NCI-H226 (cell line): Measurements from ENCODE around the gene GLI2.

Experiments used
- DNase-seq: peaks from one replicate; pipeline ENCODE4 v3.0.0-alpha.2; 2015

Gene GLI2

DNA sequence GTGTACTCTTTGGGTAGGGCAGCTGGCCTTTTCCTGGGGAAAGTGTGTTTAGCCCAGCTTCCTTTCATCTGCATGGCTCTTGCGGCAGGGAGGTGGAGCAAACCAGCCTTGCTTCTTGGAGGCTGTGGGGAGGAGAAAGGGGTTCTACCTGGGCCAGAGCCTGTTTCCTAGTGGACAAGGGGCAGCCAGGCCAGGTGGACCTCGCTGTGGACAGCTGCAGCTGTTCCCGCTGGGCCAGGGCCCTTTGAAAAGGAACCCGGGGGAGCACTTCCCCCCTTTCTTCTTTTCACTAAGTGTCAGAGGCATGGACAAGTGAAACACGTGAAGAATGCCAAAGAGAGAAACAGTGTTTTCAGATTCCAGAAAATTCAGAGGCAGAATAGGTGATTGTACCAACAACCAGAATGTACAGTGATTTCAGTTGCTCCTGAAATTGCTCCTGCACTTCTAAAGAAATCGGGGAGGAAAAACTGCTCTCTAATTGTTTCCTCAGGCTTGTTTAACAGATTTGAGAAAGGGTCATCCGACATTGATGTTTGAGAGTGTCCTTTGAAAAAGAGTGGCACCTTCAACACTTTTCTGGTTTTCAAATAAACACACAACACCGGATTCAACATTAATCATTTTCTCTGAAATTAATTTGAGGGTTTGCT, 3.9 kb downstream of the GLI2 start:
- DNase-seq = no peak

DNA sequence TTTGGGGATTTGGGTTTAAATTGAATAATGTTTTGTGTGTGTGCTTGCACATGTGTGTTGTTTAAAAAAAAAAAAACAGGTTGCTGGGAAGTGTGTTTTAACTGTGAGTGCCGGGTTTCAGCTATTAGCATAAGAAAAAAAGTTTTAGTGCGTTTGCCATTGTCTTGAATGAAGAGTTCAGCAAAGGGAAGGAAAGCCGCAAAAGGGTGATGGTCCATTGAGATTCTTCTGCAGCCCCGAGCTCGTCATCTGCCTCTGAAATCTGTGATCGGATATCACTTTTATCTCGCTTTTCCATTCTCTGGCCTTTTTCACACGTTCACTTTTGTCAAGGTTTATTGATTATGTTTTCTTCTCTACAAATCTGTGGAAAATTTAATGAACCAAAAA, 4.7 kb downstream of the GLI2 start:
- DNase-seq = no peak

- DNase-seq = no peak
Measured at GRCh38 chr2:120740765-120741524, 5.3 kb downstream of the GLI2 start.

DNA sequence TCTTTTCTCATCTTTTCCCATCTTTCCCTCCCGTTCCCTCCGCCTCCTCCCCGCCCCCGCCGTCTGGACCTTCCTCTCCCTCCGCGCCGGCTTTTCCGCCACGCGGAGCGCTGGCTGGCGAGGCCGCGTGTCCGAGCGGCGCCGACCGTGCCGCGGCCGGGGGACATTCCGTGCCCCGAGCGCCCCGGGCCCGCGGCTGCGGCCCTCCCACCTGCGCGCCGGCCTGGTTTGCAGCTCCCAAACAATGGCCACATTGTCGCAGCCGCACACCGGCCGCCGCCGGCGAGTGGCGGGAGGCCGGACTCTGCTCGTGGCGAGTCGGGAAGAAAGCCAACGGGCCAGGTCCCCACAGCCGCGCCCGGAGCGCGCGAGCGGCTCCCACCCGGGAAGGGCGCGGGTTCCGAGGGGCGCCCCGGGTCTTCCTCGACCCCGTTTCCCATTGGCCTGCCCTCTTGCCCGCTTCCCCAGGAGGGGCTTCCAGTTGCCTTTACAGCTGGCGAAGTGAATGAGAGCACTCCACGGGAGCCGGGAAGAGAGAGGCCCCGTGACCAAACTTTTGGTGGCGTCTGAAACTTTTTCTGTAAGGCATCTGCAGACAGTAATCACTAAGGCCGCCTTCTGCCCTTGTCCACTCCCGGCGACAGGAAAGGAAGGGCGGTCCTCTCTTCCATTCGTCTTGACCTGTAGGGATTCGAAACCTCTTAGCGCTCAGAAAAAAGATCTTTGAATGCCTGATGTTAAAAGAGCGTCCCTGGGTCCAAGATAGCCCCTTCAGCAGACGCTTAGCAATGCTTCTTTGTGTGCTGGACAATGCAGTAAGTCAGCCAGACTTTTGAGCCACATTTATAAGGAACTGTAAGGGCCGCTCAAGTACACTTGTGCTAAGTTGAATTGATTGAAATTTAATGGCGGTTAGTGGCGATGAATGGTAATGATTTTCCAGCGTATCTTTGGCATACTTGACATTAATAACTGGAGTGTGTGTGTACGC, 6.2 kb downstream of the GLI2 start:
- no peak for DNase-seq

DNA sequence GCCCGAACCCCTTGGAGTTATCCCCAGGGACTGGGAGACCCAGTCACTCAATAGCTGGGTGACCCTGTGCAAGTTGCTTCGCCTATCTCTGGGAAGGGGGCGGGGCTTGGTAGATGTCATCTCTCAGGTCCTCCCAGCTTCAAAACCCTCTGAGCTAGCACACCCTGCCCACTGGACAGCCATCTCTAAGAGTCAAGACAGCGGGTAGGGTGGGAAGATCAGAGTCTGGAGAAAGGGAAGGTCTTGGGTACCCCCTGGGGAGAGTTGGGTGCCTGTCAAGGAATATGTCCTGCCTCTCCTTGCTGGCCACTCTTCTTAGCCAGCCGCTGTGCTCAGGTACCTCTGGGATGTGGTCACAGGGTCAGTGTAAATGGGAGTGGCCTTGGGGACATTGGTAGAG, 8.0 kb downstream of the GLI2 start:
- DNase-seq = no peak

DNA sequence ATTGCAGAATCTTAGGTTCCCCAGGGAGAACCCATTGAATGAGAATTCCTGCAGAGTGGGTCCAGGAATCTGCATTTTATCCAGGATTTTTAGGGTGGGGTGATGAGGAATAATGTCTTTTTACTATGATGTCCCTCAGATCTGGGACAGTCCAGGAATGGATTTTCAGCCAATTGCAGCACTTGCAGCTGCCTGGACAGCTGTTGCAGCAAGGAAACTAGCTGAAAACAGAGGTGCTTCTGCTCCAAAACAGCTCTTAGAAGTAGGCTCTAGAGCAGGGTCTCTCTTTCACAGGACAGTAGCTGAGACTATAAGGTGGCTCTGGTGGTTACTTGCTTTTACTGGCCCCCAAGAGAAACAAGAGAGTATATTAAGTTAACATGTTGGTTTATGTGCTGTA, 9.1 kb downstream of the GLI2 start:
- no peak for DNase-seq

DNA sequence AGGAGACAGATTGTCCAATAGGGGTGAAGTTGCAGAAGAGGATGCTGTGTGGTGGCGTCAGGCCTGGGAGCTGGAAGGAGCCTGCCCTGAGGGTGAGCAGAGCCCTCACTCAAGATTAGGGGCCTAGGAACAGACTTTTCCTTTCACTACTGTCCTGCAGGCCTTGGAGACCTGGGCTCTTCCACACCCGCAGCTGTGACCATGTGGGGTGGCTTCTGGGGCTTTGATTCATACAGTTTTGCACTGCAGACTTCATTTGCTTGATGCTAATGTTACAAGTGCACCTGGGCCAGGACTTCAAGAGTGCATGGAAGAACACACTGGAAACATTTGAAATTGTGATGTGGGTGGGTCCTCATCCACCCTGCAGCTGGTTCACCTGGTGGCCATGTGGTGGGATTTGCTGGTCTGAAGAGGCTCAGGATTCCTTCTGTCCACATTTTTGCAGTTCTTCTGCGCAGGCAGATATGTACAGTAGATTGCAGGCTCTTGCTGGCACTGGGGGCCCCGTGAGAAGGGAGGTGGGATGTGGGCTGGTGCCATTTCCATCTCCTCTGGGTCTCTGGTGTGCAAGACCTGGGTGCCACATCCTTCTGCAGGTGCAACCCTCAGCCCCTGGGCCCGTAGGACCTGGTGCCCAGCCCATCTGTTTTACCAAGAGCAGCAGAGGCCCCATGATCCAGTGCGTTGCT, 9.9 kb downstream of the GLI2 start:
- DNase-seq = no peak

- DNase-seq = no peak
Measured at GRCh38 chr2:120746144-120746543, 10.5 kb downstream of the GLI2 start.

DNA sequence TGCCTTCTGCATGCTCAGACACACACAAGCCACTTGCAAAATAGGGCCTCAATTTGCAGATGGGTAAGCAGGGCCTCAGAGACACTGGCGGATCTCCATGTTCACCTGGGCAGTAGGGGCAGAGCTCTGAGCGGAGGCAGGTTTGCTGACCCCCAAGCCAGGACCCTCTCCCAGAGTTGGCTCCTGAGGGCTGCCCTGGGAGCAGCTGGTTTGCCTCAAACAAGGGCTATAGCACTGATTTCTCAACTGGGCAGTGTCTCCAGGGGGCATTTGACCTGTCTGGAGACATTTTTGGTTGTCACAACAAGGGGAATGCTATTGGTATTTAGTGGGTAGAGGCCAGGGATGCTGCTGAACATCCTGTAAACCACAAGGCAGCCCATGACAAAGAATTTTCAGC, 11.6 kb downstream of the GLI2 start:
- DNase-seq = no peak

DNA sequence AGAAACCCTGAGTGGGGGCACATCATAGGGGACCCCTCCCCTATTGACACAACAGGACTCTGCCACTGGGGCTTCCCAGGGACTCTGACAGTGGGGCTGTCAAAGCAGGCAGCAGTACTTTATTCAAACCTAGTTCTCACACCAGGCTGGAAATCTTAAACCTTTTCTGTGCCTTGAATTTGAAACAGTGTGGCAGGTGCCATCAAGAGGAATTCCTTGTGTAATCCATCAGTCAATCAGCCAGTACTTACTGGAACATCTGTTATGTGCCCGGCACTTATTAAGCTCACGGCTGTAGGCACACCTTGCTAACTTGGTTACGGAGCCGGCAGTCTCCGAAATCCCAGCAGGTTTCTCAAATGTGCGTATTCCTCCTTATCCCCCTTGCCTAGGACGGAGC, 12.0 kb downstream of the GLI2 start:
- no peak for DNase-seq

GRCh38 chr2:120748310-120748709, 12.6 kb downstream of the GLI2 start:
- no peak for DNase-seq

DNA sequence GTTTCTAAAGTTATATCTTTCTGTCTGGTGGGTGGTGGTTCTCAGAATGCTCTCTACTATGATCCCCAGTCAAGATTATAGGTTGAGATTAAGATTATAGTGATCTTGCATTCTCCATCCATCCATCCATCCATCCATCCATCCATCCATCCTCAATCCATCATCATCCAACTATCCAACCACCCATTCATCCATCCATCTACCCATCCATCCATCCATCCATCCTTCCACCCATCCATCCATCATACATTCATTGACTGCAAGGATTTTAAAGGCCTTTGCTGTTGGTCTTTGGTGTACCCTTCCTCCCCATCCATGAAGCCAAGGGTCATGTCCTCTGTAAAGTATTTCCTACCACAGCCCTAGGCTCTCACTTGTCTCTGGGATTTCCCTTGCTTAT, 13.1 kb downstream of the GLI2 start:
- no peak for DNase-seq

DNA sequence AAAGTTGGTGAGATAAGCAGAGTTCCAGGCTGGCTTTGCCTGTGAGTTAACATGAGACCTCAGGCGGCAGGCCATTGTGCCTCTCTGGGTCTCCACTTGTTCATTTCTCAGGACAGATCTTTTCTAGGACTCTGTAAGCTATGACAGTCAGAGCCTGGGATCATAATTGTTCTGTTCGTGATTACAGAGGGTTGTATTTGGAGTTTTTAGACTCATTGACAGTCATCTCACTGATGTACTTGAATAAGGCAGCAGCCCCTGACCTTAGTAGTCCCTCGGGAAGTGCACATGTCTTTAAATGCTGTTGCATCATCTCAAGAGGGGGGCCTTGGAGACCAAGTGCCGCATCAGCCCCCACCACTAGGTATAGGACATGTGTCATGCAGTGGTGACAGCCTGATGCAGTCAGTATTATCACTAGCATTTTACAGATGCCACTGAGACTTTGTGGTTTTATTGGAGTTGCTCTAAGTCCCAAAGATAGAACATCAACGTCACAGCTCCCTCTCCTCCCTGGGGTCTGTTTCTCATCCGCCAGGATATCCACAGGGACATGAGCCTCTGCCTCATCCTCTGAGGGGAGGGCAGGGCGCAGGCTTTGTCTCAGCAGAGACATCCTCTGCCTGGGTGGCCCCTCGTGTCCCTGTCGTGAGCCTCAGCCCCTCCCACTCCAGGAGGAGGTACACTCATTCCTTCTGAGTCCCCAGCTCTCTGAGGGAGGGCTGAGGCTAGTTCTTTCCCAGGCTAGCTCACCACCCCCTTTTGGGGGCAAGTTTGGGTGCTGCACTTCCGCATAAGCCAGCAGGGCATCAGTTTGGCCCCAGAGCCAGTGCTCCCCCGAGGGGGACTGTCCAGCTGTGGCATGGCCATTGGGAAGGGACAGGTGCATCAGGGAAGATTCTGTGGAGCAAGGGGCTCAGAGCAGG, 14.1 kb downstream of the GLI2 start:
- no peak for DNase-seq

DNA sequence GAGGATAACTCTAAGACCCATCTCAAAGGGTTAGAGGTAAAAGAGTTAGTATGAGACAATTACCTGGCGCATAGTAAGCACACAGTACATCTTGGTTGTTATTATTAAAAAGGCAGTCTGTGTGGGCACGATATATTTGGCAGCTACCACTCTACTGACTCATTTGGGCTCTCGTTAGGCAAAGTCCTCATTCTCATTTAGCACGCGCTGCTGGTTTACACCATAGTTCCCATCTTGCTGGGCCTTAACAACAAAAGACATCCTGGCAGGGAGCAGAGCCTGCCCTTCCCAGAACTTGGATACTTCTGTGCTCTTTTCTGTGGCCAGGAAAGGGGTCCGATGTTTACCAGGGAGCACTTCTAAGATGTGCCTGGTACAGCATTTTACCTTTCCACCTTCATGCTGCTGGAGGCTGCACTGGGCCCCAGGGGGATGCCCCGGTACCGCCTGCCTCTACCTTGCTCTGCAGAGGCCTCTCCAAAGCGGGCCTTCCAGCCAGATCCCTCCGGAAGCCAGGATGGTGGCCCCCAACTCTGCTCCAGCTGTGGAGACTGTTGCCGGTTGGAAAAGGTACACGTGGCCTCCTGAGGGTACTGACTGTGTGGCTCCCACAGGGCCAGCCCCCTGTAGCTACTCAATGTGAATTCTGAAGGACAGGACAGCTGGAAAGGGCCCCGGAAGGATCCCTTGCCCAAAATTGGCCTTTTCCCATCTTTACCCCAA, 15.0 kb downstream of the GLI2 start:
- DNase-seq = no peak

GRCh38 chr2:120751553-120751952, 15.9 kb downstream of the GLI2 start:
- DNase-seq = peak; percentile 67

- no peak for DNase-seq
Measured at GRCh38 chr2:120754067-120754960, 18.6 kb downstream of the GLI2 start.

GRCh38 chr2:120758181-120759144, 22.8 kb downstream of the GLI2 start:
- peak; percentile 45 for DNase-seq

- no peak for DNase-seq
Measured at GRCh38 chr2:120759543-120760331, 24.1 kb downstream of the GLI2 start.
